ENCODE results near the gene SKOR1. TPM values are rescaled to one million over a fixed set of nuclear protein-coding genes. Genes with fewer than 3 reads are reported as not detected.

Gene SKOR1
- polyA plus RNA-seq, 1 of the 3 experiments (the other 2 are of a cell fraction) = 0.26 TPM

DNA sequence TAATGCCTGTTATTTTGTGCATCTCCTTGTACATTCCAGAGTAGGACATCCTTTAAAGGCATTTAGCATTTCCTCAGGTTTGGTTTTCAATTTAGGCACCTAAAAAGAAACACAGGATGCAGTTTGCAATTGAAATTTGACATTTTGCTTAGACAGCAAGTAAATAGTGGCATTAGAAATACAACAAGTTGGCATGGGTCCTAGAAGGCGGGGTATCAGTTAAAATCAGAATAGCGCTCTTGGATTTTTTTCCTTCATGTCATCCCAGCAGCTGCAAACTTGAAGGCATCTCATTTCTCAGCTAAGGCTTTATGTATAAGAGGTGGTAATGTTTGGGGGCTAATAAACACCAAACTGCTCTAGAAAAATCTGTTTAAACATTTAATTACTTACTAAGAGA, 47.5 kb upstream of the SKOR1 start:
- Histone ChIP-seq H3K9me2 (no peaks in the 10 kb centered on the region), H3K36me3 (replicated peaks in 1 of 2; ENCODE audit: control insufficient read depth in 1 of 2, insufficient read depth in 2 of 2, low read length in 1 of 2) (peaks cover 0 to 2% of the 10 kb centered on the region in 2 experiments), H3K79me2 (ENCODE audit: insufficient read depth) (no peaks in the 10 kb centered on the region), H3K27ac (ENCODE audit: low read depth in 2 of 2, low read length in 1 of 2) (no peak overlapping the region), H3K4me2 (no peak overlapping the region), H3K4me1 (ENCODE audit: control insufficient read depth in 1 of 2, insufficient read depth in 2 of 2, low read depth in 1 of 2, low read length in 1 of 2) (peaks cover 2 to 12% of the 10 kb centered on the region in 2 experiments), H3K9ac (no peak overlapping the region), H3K27me3 (ENCODE audit: insufficient read depth) (no peaks in the 10 kb centered on the region), H4K20me1 (ENCODE audit: insufficient read depth) (no peaks in the 10 kb centered on the region), H3K4me3 (ENCODE audit: low read depth in 2 of 2, low read length in 1 of 2) (no peak overlapping the region), H3F3A (replicated peaks; ENCODE audit: insufficient read depth) (no peaks in the 10 kb centered on the region), H2AFZ (ENCODE audit: low read depth) (no peak overlapping the region), H3K9me3 (no peaks in the 10 kb centered on the region)
- DNase-seq = no peak
- 87% methylated on average over 2 of the region's 2 CpGs for WGBS (ENCODE audit: low lambda C conversion rate)
- CTCF ChIA-PET = interaction anchor here (1.3 kb wide), 1 partner anchor 46 kb away, joined by 3 read pairs; no protein-coding TSS in a partner anchor
- TF ChIP-seq FOXM1 (IDR thresholded peaks at IDR 0.05; ENCODE audit: low read depth) (no peak), NFIC (IDR thresholded peaks at IDR 0.05; ENCODE audit: borderline replicate concordance) (0 out of 2 replicates have a peak, but pooled peaks have one; percentile 22), TAF1 (IDR thresholded peaks at IDR 0.05; ENCODE audit: borderline replicate concordance, low read depth, low read length) (no peak)
- POLR2A ChIA-PET = no interaction called here

DNA sequence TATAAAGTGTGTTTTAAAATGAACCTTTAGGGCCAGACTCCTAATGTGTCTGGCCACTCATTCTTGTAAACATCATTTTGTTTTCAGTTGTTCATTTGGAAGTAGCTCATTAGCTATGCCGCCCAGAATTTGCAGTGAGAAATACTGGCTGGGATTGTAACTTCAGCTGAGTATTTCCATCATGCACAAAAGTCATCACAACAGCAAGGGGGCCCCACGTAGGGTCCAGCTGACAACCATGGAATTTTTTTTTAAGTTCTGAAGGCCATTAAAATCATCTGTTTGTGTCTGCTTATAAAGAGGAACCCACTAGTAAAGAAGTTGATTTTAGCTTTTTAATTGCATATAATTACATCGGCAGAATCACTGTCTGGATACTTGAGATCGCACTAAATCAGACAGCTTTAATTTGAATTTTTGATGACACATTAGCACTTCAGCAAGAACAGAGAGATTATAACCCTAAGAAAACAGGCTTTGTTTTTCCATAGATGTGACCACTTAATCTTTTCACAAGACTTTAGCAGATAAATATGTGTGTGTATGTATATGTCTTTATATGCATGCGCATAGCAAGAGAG, 46.3 kb upstream of the SKOR1 start:
- WGBS (ENCODE audit: low lambda C conversion rate) = 94% methylated on average over 5 of the region's 5 CpGs
- Histone ChIP-seq H3K36me3 (replicated peaks in 1 of 2; ENCODE audit: control insufficient read depth in 1 of 2, insufficient read depth in 2 of 2, low read length in 1 of 2) (peaks cover 0 to 6% of the 10 kb centered on the region in 2 experiments), H3K4me2 (no peak overlapping the region), H3K27me3 (ENCODE audit: insufficient read depth) (no peaks in the 10 kb centered on the region), H3K9me3 (no peaks in the 10 kb centered on the region), H3K4me1 (ENCODE audit: control insufficient read depth in 1 of 2, insufficient read depth in 2 of 2, low read depth in 1 of 2, low read length in 1 of 2) (peaks cover 2 to 12% of the 10 kb centered on the region in 2 experiments), H3K27ac (ENCODE audit: low read depth in 2 of 2, low read length in 1 of 2) (no peak overlapping the region), H3F3A (replicated peaks; ENCODE audit: insufficient read depth) (no peaks in the 10 kb centered on the region), H3K9ac (no peak overlapping the region), H4K20me1 (ENCODE audit: insufficient read depth) (no peaks in the 10 kb centered on the region), H3K9me2 (no peaks in the 10 kb centered on the region), H3K79me2 (ENCODE audit: insufficient read depth) (no peaks in the 10 kb centered on the region), H2AFZ (ENCODE audit: low read depth) (no peak overlapping the region), H3K4me3 (ENCODE audit: low read depth in 2 of 2, low read length in 1 of 2) (no peak overlapping the region)
- POLR2A ChIA-PET = no interaction called here
- no peak for DNase-seq
- CTCF ChIA-PET = interaction anchor here (0.7 kb wide), 1 partner anchor 36 kb away, joined by 3 read pairs; no protein-coding TSS in a partner anchor
- TF ChIP-seq EP300 (IDR thresholded peaks at IDR 0.05; ENCODE audit: borderline replicate concordance in 1 of 2, low read depth in 1 of 2, low read length in 1 of 2) = no peak
- no peak for TF ChIP-seq ELF1 (IDR thresholded peaks at IDR 0.05)
- TF ChIP-seq FOXM1 (IDR thresholded peaks at IDR 0.05; ENCODE audit: low read depth) = no peak
- no peak for TF ChIP-seq RXRA (IDR thresholded peaks at IDR 0.05; ENCODE audit: borderline replicate concordance, low read depth)
- no peak for TF ChIP-seq GATA2 (CRISPR knock-in tag; IDR thresholded peaks at IDR 0.05)
- TF ChIP-seq, protein P1, sequence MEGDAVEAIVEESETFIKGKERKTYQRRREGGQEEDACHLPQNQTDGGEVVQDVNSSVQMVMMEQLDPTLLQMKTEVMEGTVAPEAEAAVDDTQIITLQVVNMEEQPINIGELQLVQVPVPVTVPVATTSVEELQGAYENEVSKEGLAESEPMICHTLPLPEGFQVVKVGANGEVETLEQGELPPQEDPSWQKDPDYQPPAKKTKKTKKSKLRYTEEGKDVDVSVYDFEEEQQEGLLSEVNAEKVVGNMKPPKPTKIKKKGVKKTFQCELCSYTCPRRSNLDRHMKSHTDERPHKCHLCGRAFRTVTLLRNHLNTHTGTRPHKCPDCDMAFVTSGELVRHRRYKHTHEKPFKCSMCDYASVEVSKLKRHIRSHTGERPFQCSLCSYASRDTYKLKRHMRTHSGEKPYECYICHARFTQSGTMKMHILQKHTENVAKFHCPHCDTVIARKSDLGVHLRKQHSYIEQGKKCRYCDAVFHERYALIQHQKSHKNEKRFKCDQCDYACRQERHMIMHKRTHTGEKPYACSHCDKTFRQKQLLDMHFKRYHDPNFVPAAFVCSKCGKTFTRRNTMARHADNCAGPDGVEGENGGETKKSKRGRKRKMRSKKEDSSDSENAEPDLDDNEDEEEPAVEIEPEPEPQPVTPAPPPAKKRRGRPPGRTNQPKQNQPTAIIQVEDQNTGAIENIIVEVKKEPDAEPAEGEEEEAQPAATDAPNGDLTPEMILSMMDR (IDR thresholded peaks at IDR 0.05) = no peak
- TF ChIP-seq TCF12 (IDR thresholded peaks at IDR 0.05) = no peak
- TF ChIP-seq RAD21 (IDR thresholded peaks at IDR 0.05; ENCODE audit: low read length) = no peak
- no peak for TF ChIP-seq ZBTB33 (IDR thresholded peaks at IDR 0.05; ENCODE audit: borderline replicate concordance, low read depth)
- TF ChIP-seq JUND (IDR thresholded peaks at IDR 0.05) = no peak
- TF ChIP-seq TEAD4 (IDR thresholded peaks at IDR 0.05; ENCODE audit: borderline replicate concordance, insufficient read depth) = no peak
- no peak for TF ChIP-seq MAX (IDR thresholded peaks at IDR 0.05; ENCODE audit: low read depth)
- TF ChIP-seq, protein P2, sequence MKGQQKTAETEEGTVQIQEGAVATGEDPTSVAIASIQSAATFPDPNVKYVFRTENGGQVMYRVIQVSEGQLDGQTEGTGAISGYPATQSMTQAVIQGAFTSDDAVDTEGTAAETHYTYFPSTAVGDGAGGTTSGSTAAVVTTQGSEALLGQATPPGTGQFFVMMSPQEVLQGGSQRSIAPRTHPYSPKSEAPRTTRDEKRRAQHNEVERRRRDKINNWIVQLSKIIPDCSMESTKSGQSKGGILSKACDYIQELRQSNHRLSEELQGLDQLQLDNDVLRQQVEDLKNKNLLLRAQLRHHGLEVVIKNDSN (IDR thresholded peaks at IDR 0.05; ENCODE audit: borderline replicate concordance, low read depth) = no peak
- no peak for TF ChIP-seq SMC3 (IDR thresholded peaks at IDR 0.05; ENCODE audit: low read depth, low read length)
- TF ChIP-seq POLR2AphosphoS5 (IDR thresholded peaks at IDR 0.05; ENCODE audit: low read depth, low read length) = no peak
- TF ChIP-seq CHD2 (IDR thresholded peaks at IDR 0.05; ENCODE audit: low read length, partially characterized antibody) = no peak
